HCT116 (cell line): ENCODE measurements around the gene MED13L. TPM values are rescaled to one million over a fixed set of nuclear protein-coding genes. Genes with fewer than 3 reads are reported as not detected.

Source experiments
- ATAC-seq: fragments of 200-7000 bp; cut with Tn5 transposase; 2 replicates; pipeline ENCODE4 v1.9.1; 2020; ENCODE audit warnings: mild to moderate bottlenecking, moderate library complexity
- BruUV-seq: library from RNA; stranded (reverse); fragments of 400-500 nt; replicated peaks from 2 replicates; lab custom pipeline; 2021; lab: Mats Ljungman, UMichigan
- CTCF ChIA-PET: fragments of 300-600 bp; sonication (Branson Sonifier 250); formaldehyde crosslinking; loops from one replicate; lab custom pipeline; 2021; ENCODE audit warnings: antibody characterized with exemption; lab: Charles Lee
- POLR2A ChIA-PET: fragments of 300-600, 350-600 bp; sonication (Branson Sonifier 250); formaldehyde crosslinking; loops from one replicate; lab custom pipeline; 2021; ENCODE audit warnings: antibody characterized with exemption; lab: Charles Lee
- RAD21 ChIA-PET, 2 experiments: fragments of 300-600 bp; sonication (Branson Sonifier 250); formaldehyde crosslinking; loops; one replicate each; lab custom pipeline; 2023; ENCODE audit warnings: low total read pairs in 2 of 2; ENCODE audit not compliant: uncharacterized antibody in 2 of 2, unreplicated experiment in 2 of 2, low non-redundant PET in 1 of 2; lab: Charles Lee
- DNase-seq: peaks from one replicate; pipeline ENCODE4 v3.0.0-alpha.2; 2010; ENCODE audit warnings: low read depth, low spot score
- H2AFZ ChIP-seq: fragments of 200-600 bp; shearing (Covaris generic), sonication (generic); 2 replicates; pipeline ENCODE4 v1.6.1; 2017; ENCODE audit warnings: low read depth, mixed run types, mixed read lengths, antibody characterized with exemption, low read length; ENCODE audit not compliant: poor library complexity, severe bottlenecking
- H3K27ac ChIP-seq: 2 replicates; pipeline ENCODE4 v1.5.1; 2012; ENCODE audit warnings: low read depth, low read length
- H3K27me3 ChIP-seq: fragments of 200-600 bp; sonication (generic); 2 replicates; pipeline ENCODE4 v1.6.1; 2016; ENCODE audit warnings: mixed run types, low read length, mixed read lengths; ENCODE audit not compliant: insufficient read depth
- H3K36me3 ChIP-seq, 2 experiments: fragments of 200-500 bp in 1 of 2; fragments of 200-600 bp in 1 of 2; sonication (Bioruptor generic) in 1 of 2; sonication (generic) in 1 of 2; 2 replicates each; pipeline versions ENCODE4 v1.5.1 to v1.6.1; 2014 to 2016; ENCODE audit warnings: low read length in 2 of 2, inconsistent platforms in 1 of 2, mixed read lengths in 1 of 2, mixed run types in 1 of 2; ENCODE audit not compliant: insufficient read depth in 2 of 2, control insufficient read depth in 1 of 2
- H3K4me1 ChIP-seq, 2 experiments: fragments of 200-600 bp in 1 of 2; sonication (generic) in 1 of 2; 2 replicates each; pipeline versions ENCODE4 v1.5.1 to v1.6.1; 2012 to 2017; ENCODE audit warnings: low read length in 2 of 2, inconsistent platforms in 1 of 2, mild to moderate bottlenecking in 1 of 2, mixed read lengths in 1 of 2, mixed run types in 1 of 2, moderate library complexity in 1 of 2; ENCODE audit not compliant: insufficient read depth in 2 of 2, control insufficient read depth in 1 of 2
- H3K4me2 ChIP-seq: fragments of 200-600 bp; sonication (generic); 2 replicates; pipeline ENCODE4 v1.6.1; 2017; ENCODE audit warnings: mixed run types, low read length, mixed read lengths
- H3K4me3 ChIP-seq, 2 experiments: fragments of 200-600 bp in 1 of 2; sonication (generic) in 1 of 2; replicated peaks in 1 of 2; 2 replicates each; pipeline ENCODE4 v1.5.1; 2011 to 2016; ENCODE audit warnings: low read length in 2 of 2, control low read depth in 1 of 2, low read depth in 1 of 2, mild to moderate bottlenecking in 1 of 2, mixed read lengths in 1 of 2, mixed run types in 1 of 2
- H3K79me2 ChIP-seq: fragments of 200-600 bp; sonication (generic); 2 replicates; pipeline ENCODE4 v1.6.1; 2017; ENCODE audit warnings: mild to moderate bottlenecking, mixed run types, low read length, moderate library complexity, mixed read lengths; ENCODE audit not compliant: insufficient read depth
- H3K9ac ChIP-seq: fragments of 200-600 bp; sonication (generic); 2 replicates; pipeline ENCODE4 v1.6.1; 2016; ENCODE audit warnings: low read length, mixed read lengths
- H3K9me2 ChIP-seq: fragments of 200-600 bp; sonication (generic), shearing (Covaris generic); 2 replicates; pipeline ENCODE4 v1.6.1; 2017; ENCODE audit warnings: mixed run types, mild to moderate bottlenecking, moderate library complexity; ENCODE audit not compliant: insufficient read depth
- H3K9me3 ChIP-seq, 2 experiments: fragments of 200-500 bp in 1 of 2; fragments of 200-600 bp in 1 of 2; sonication (Bioruptor generic) in 1 of 2; sonication (generic) in 1 of 2; 2 replicates each; pipeline ENCODE4 v1.6.1; 2014 to 2017; ENCODE audit warnings: low read length in 2 of 2, mixed read lengths in 2 of 2, inconsistent platforms in 1 of 2, low read depth in 1 of 2, mild to moderate bottlenecking in 1 of 2, mixed run types in 1 of 2, moderate library complexity in 1 of 2; ENCODE audit not compliant: control insufficient read depth in 1 of 2, insufficient read depth in 1 of 2
- H4K20me1 ChIP-seq: fragments of 200-600 bp; sonication (generic), shearing (Covaris generic); 2 replicates; pipeline ENCODE4 v1.6.1; 2017; ENCODE audit warnings: mixed run types, mild to moderate bottlenecking, moderate library complexity; ENCODE audit not compliant: insufficient read depth
- EZH2 ChIP-seq: fragments of 200-600 bp; sonication (generic); IDR thresholded peaks from 2 replicates; pipeline ENCODE4 v1.6.1; 2017; ENCODE audit warnings: antibody characterized with exemption, mixed run types
- JUND ChIP-seq: IDR thresholded peaks from 2 replicates; pipeline ENCODE4 v1.6.1; 2012
- POLR2A ChIP-seq: IDR thresholded peaks from 2 replicates; pipeline ENCODE4 v1.7.0; 2011; ENCODE audit warnings: borderline replicate concordance; ENCODE audit not compliant: insufficient read depth, insufficient read length; ENCODE audit errors: extremely low read depth
- POLR2AphosphoS5 ChIP-seq: IDR thresholded peaks from 2 replicates; pipeline ENCODE4 v1.6.1; 2011; ENCODE audit warnings: mild to moderate bottlenecking, low read depth, low read length, moderate library complexity
- RAD21 ChIP-seq: IDR thresholded peaks from 2 replicates; pipeline ENCODE4 v1.6.1; 2012; ENCODE audit warnings: low read depth, mild to moderate bottlenecking
- SP1 ChIP-seq: IDR thresholded peaks from 2 replicates; pipeline ENCODE4 v1.6.1; 2012; ENCODE audit warnings: low read depth
- TCF7L2 ChIP-seq: IDR thresholded peaks from 2 replicates; pipeline ENCODE4 v1.7.0; 2011; ENCODE audit warnings: borderline replicate concordance, inconsistent platforms; ENCODE audit not compliant: insufficient read depth, insufficient read length; ENCODE audit errors: extremely low read depth
- YY1 ChIP-seq: IDR thresholded peaks from 2 replicates; pipeline ENCODE4 v1.6.1; 2011; ENCODE audit warnings: low read length, low read depth, moderate library complexity, mild to moderate bottlenecking; ENCODE audit not compliant: insufficient replicate concordance; ENCODE audit errors: extremely low read depth
- ZNF274 ChIP-seq: fragments of 200-500 bp; sonication (Bioruptor generic); IDR thresholded peaks from 2 replicates; pipeline ENCODE4 v1.6.1; 2014; ENCODE audit warnings: mild to moderate bottlenecking, low read depth, low read length, inconsistent platforms
- intact Hi-C: fragments of 100-400 bp; cut with micrococcal nuclease; formaldehyde crosslinking; loops from 2 replicates; pipeline ENCODE4 v1.10.0; 2022
- total RNA-seq: library from RNA; stranded (reverse); gene quantifications from one replicate; pipeline ENCODE4 v1.2.1, GENCODE V29; 2021; ENCODE audit not compliant: unreplicated experiment

The MED13L gene
- total RNA-seq, 1 experiment from 2014 or later: 176 TPM

DNA sequence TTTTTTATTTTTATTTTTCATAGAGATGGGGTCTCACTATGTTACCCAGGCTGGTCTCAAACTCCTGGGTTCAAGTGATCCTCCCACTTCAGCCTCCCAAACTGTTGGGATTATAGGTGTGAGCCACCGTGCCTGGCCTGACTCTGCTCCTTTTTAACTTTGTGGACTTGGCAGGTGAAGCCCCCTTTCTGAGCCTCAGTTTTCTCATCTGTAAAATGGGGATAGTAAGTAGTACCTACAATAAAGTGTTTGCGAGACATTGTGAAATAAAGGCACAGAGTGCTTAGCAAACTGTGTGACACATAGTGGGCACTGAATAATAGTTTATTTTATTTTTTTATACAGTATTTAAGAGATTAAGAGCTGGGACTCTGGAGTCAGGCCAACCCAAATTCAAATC lies 21.1 kb upstream of the MED13L start (continued):
- TF ChIP-seq POLR2AphosphoS5: no peak
- TF ChIP-seq JUND: no peak
- no peak for TF ChIP-seq POLR2A
- no peak for TF ChIP-seq YY1
- TF ChIP-seq RAD21: no peak
- no peak for TF ChIP-seq SP1

DNA sequence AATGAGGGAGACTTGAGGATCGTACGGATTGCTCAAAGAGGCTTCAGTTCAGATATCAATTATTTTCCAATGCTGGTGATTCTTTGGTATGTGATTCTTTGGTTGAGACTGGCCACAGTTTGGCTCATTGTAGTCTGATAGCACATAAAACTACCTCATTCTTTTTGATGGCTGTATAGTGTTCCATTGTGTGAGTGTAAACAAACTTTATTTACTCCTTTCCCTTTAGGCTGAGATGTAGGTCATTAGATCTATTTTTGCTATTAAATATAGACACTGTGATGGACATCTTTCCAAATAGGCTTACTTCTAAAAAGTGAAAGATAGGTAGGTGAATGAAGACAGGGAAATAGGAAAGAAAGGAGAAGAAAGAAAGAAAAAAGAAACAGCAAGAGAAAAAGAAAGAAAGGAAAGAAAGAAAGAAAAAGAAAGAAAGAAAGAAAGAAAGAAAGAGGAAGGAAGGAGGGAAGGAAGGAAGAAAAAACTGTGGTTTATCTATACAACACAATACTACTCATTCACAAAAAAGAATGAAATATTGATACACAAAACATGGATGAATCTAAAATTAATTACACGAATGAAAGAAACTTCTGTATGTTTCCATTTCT lies 19.8 kb upstream of the MED13L start:
- Histone ChIP-seq H3K4me1 (peaks cover 3 to 7% of the 10 kb centered on the region in 2 experiments; a peak in 3 of 4 replicates), H3K4me2 (no peak overlapping the region), H4K20me1 (no peaks in the 10 kb centered on the region), H3K4me3 (no peak overlapping the region), H3K27ac (no peak overlapping the region), H3K9ac (no peak overlapping the region), H3K9me3 (no peaks in the 10 kb centered on the region), H3K27me3 (no peaks in the 10 kb centered on the region), H3K79me2 (no peaks in the 10 kb centered on the region), H2AFZ (no peak overlapping the region), H3K36me3 (no peaks in the 10 kb centered on the region), H3K9me2 (no peaks in the 10 kb centered on the region)
- no peak for TF ChIP-seq POLR2AphosphoS5
- TF ChIP-seq ZNF274: no peak
- no peak for TF ChIP-seq EZH2
- no peak for TF ChIP-seq TCF7L2
- BruUV-seq: no TSS peak
- intact Hi-C loops: no loop called here
- ATAC-seq (no peak), DNase-seq (no peak)
- ChIA-PET CTCF (no interaction called here), RAD21 (no interaction called here), POLR2A (no interaction called here)
